HG02642 (cell line): ENCODE results near the gene PSMB10.

Source experiments
- ATAC-seq: cut with Tn5 transposase; IDR thresholded peaks from one replicate; pipeline ENCODE4 v1.9.1; 2021; ENCODE audit warnings: mild to moderate bottlenecking; ENCODE audit not compliant: unreplicated experiment, poor library complexity

Gene PSMB10

DNA sequence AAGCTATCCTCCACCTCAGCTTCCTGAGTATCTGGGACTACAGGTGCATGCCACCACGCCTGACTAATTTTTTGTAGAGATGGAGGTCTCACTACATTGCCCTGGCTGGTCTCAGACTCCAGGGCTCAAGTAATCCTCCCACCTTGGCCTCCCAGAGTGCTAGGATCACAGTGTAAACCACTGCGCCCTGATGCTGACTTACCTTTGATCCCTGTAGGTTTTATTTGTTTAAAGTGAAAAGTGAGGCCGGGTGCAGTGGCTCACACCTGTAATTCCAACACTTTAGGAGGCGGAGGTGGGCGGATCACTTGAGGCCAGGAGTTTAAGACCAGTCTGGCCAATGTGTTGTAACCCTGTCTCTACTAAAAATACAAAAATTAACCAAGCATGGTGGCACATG lies 34.9 kb downstream of the PSMB10 start:
- ATAC-seq: no peak

DNA sequence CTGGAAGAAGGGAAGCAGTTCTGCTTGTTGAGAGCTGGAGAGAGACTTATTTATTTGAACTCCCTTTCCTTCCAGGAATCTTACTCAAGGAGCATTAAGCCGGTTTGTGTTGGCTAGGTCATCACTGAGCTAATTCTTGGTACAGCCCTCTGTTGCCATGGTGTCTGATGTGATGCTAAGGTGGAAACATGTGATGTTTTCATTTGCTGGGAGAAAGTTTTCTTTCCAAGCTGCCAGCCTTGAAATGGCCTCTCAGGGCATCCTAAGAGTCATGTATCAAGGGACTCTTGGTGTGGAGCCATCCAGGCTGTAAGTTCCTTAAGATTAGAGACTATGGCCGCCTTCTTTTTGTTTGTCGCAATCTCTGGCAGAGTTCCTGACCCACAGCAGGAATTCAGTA lies 39.4 kb downstream of the PSMB10 start:
- ATAC-seq: no peak

DNA sequence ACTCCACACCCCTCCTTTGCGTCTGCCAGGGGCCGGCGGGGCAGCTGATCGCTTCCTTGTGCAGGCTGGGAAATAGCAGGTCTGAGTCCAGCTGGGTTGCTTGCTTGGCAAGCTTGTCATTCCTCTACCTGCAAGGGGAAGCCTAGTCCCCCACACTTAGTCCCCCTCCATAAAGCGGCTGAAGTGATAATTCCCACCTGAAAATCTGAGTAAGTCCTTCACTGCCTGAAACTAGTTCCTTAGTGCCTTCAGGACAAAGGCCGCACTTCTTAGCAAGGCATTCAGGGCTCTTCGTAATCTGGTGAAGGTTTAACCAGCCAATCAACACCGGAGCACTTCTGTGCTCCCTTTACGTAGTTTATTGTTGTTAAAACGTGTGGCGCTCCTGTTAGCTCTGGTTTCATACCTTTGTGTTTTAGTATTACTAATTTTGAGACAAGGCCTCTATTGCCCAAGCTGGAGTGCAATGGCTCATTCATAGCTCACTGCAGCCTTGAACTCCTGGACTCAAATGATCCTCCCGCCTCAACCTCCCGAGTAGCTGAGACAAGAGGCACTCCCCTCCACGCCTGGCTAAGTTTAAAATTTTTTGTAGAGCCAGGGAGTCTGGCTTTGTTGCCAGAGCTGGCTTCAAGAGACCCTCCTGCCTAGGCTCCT lies 42.8 kb downstream of the PSMB10 start:
- peak; percentile 3 for ATAC-seq

DNA sequence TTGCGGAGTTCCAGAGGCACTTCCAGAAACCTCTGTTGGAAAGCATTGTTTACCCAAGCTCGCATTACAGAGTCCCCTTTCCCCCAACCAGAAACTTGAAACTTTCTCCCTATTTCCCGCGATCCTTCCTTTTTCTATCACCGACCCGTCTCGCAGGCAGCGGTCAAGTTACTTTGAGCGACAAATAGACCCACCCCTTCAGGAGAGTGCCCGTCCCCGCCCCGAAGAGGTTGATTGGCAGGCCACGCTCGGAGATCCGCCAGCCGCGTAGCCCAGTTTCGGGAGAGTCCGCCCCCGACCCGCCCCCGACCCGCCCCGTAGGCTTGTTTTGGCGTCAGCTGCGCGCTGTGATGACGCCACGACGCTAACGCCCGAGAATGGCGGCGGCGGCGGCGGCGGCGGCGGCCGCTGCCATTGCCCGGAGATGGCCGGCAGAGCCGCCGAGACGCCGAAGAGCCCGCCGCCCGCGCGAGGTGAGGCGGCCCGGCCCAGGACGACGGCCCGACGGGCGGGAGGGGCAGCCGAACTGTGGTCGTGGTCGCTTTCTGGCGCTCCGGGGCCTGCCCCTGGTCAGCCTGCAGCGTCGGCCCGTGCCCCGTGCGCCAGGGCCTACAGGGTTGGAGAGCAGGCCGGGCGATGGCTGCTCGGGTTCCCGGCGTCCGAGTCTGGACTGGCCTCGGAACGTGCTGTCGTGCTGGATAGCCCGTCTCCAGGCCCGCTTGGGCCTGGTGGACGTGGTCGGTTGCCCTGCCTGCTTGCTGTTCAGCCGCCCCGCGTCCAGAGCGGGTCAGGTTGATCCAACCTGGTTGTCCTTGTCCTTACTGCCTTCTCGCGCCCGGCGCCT lies 43.5 kb downstream of the PSMB10 start, which contains the start of gene PSKH1:
Gene PSKH1, plus strand, starts transcription at position 356 of the 844 bp plus-strand sequence. CDS start 15,496 bp downstream, outside the sequence.
- peak; percentile 90 for ATAC-seq

DNA sequence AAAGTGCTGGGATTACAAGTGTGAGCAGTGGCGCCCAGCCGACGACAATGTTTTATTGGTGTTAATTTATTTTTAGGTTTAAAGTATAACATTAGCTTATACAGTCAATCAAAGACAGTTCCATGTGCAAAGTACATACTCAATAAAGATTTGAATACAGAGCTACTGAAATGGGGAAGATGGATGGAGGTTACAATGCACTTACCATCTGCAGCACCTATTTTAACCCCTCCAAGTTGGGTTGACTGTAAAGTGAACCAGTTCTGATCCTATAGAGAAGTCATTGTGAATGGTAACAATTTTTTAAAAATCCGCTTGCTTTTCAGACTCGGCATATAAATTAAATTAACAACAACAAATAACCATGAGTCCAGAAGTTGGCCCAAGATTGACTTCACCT lies 44.3 kb downstream of the PSMB10 start:
- no peak for ATAC-seq

DNA sequence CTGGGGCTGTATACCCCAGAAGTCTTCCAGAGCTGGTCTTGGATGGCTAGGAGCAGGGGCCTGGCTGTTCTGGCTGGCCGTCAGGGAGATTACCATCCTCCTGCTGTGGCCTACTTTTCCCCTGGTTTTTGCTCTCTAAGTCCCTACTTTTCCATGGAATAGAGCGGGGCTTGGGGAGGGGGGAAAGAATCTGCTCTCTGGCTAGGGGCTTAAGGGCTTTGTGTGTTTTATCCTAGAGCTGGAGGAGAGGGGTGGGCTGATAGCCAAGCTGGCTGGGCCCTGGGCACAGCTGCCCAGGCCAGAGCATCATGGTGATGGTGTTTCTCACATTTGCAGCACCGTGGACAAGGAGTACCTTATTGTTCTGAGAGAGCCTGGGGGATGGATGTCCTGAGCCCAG lies 48.3 kb downstream of the PSMB10 start:
- ATAC-seq: no peak

DNA sequence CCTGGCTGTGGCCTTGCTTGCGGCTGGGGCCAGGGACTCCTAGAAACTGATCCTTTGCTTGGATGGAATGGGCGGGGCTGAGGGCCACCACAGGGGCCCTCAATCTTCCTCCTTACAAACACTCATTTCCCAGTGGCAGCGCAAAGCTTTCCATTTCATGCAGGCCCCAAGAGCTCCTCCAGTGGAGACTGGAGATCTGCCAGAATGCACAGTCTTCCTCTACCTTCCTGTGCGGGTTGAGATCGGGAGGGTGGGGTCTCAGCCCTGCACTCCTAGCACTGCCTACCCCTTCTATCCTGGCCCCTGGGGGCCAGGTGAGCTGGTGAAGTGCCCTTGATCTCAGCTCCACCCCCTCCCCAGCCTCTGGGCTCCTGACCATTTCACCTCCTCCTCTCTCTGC lies 50.3 kb downstream of the PSMB10 start:
- ATAC-seq: no peak

DNA sequence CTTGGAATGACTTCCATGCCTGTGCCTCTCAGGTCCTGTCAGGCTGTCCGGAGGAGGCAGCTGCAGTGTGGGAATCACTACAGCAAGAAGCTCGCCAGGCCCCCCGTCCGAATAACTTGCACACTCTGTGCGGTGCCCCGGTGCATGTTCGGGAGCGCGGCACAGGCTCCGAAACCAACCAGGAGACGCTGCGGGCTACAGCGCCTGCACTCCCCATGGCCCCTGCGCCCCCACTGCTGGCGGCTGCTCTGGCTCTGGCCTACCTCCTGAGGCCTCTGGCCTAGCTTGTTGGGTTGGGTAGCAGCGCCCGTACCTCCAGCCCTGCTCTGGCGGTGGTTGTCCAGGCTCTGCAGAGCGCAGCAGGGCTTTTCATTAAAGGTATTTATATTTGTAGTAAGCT lies 50.7 kb downstream of the PSMB10 start:
- no peak for ATAC-seq

DNA sequence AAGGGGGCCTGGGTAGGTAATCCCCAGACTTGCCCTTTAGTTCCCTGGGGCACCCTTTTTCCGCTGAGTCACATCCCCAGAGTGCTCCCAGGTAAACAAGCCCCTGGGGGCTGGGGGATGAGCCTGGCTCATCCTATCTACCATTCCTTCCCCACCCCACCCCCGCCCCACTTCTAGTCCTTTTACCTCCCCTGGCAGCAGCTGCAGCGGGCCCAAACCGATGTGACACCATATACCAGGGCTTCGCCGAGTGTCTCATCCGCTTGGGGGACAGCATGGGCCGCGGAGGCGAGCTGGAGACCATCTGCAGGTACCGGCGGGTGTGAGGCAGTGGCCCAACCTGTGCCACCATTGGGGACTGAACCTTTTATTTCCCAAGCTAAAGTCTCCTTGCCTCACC lies 51.1 kb downstream of the PSMB10 start:
- no peak for ATAC-seq

DNA sequence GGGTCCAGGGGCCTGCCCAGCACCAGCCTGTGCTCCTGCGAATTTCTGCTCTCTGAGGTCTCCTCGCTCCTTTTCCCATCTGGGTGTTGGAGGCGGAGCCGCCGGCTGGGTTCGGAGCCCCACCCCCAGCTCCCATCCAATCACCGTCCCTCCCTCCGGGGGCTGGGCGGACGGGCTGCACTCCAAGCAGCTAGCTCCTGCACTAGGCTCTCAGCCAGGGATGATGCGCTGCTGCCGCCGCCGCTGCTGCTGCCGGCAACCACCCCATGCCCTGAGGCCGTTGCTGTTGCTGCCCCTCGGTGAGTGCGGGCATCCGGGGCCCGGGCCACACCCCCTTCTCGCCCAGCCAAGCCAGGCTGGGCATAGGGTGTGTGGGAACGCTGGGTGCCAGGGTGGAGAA lies 52.0 kb downstream of the PSMB10 start, which contains the start of gene NRN1L:
Gene NRN1L, plus strand, starts transcription at position 202 of the 400 bp plus-strand sequence. Its CDS starts 19 bp downstream, at position 221.
- ATAC-seq: no peak
